Gastrocnemius medialis (tissue), 4 donors: ENCODE results near the gene COBLL1.

Experiments used
- POLR2A ChIP-seq, 2 donors: fragments of 450-650 bp; IDR thresholded peaks; one replicate each; pipeline ENCODE4 v1.6.1; 2017; ENCODE audit warnings: antibody characterized with exemption in 2 of 2, mild to moderate bottlenecking in 2 of 2, moderate library complexity in 2 of 2
- TF ChIP-seq, protein P1 (sequence below), 5 experiments: fragments of 450-650 bp in 3 of 5; fragments of 200-600 bp in 2 of 5; sonication (generic) in 2 of 5; IDR thresholded peaks in 4 of 5; conservative IDR thresholded peaks in 1 of 5; 1 replicate in 4 of 5; 2 replicates in 1 of 5; pipeline ENCODE4 v1.5.1; 2016 to 2019; ENCODE audit warnings: antibody characterized with exemption in 5 of 5, mild to moderate bottlenecking in 3 of 5, moderate library complexity in 3 of 5

DNA sequence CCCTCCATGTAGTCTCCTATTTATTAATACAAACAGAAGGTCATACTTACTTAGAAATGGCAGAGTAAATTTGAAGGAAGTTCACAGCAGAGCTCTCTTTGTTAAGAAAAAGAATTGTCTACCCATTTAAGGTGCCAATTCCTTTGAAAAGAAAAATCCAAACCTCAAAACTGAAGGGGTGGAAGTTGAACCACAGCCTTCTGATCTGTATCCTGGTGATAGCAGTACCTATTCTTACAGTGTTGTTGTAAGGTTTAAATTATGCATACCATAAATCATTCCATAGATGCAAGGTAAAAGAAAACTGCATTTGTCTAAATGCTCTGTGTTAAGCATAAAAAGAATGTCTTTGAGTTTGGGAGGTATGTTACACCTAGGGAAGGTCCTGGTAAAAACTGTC, 47.6 kb downstream of the COBLL1 start:
- TF ChIP-seq POLR2A (IDR thresholded peaks at IDR 0.05), result no peak
- TF ChIP-seq, protein P1, sequence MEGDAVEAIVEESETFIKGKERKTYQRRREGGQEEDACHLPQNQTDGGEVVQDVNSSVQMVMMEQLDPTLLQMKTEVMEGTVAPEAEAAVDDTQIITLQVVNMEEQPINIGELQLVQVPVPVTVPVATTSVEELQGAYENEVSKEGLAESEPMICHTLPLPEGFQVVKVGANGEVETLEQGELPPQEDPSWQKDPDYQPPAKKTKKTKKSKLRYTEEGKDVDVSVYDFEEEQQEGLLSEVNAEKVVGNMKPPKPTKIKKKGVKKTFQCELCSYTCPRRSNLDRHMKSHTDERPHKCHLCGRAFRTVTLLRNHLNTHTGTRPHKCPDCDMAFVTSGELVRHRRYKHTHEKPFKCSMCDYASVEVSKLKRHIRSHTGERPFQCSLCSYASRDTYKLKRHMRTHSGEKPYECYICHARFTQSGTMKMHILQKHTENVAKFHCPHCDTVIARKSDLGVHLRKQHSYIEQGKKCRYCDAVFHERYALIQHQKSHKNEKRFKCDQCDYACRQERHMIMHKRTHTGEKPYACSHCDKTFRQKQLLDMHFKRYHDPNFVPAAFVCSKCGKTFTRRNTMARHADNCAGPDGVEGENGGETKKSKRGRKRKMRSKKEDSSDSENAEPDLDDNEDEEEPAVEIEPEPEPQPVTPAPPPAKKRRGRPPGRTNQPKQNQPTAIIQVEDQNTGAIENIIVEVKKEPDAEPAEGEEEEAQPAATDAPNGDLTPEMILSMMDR (IDR thresholded peaks at IDR 0.05 in 4 of 5, conservative IDR thresholded peaks at IDR 0.05 in 1 of 5), result no peak
